GM12875 (cell line): ENCODE measurements around the gene PDHB.

Experiments used
- H3K4me3 ChIP-seq: one replicate; pipeline ENCODE4 v1.5.1; 2011; ENCODE audit warnings: low read depth, low read length, control low read depth
- CTCF ChIP-seq: IDR thresholded peaks from 2 replicates; pipeline ENCODE4 v1.5.1; 2011; ENCODE audit warnings: low read depth, mild to moderate bottlenecking, control low read depth, inconsistent platforms, low read length, moderate library complexity, borderline replicate concordance; ENCODE audit not compliant: insufficient read depth

The PDHB gene

GRCh38 chr3:58434511-58434910 lies 879 bp upstream of the PDHB start:
- TF ChIP-seq CTCF = no peak
- H3K4me3 ChIP-seq = no peak overlapping the region

GRCh38 chr3:58434168-58434504 lies 504 bp upstream of the PDHB start:
- peak overlapping the region; percentile 36 for H3K4me3 ChIP-seq
- TF ChIP-seq CTCF = no peak

- TF ChIP-seq CTCF = no peak
- H3K4me3 ChIP-seq = peak overlapping the region; percentile 100
Measured at GRCh38 chr3:58432905-58433304, 727 bp downstream of the PDHB start.

- no peak for TF ChIP-seq CTCF
- no peak overlapping the region for H3K4me3 ChIP-seq
Measured at GRCh38 chr3:58429657-58430056, 4.0 kb downstream of the PDHB start.

GRCh38 chr3:58427661-58428361 lies 5.8 kb downstream of the PDHB start:
- no peak for TF ChIP-seq CTCF
- no peak overlapping the region for H3K4me3 ChIP-seq

GRCh38 chr3:58425782-58426181 lies 7.8 kb downstream of the PDHB start:
- no peak overlapping the region for H3K4me3 ChIP-seq
- TF ChIP-seq CTCF = no peak

- TF ChIP-seq CTCF = no peak
- H3K4me3 ChIP-seq = no peak overlapping the region
Measured at GRCh38 chr3:58424613-58425012, 9.0 kb downstream of the PDHB start.
